Effector CD4-positive, alpha-beta T cell (primary cell): Measurements from ENCODE around the gene MPDU1.
"Not testable (repeated sequence)": the region's sequence is repeated elsewhere in the genome, so short reads cannot be mapped to it uniquely, and the experiment has no call there.

Source experiments
- DNase-seq: peaks from one replicate; pipeline ENCODE4 v3.0.0-alpha.2; 2020

The MPDU1 gene

GRCh38 chr17:7580604-7581575 lies 2.8 kb upstream of the MPDU1 start:
- DNase-seq: no peak

GRCh38 chr17:7582396-7583252 lies 1.0 kb upstream of the MPDU1 start:
- DNase-seq: no peak

- no peak for DNase-seq
Observed at GRCh38 chr17:7586673-7587419, 3.2 kb downstream of the MPDU1 start.

- DNase-seq: no peak
Observed at GRCh38 chr17:7587420-7588151, 3.9 kb downstream of the MPDU1 start.

GRCh38 chr17:7588553-7589203 lies 5.0 kb downstream of the MPDU1 start:
- DNase-seq: no peak

GRCh38 chr17:7589204-7589868 lies 5.7 kb downstream of the MPDU1 start:
- peak; percentile 48 for DNase-seq

GRCh38 chr17:7589891-7590691 lies 6.4 kb downstream of the MPDU1 start, which contains the start of gene SOX15:
Gene SOX15 (minus strand): TSS chr17:7590094. CDS start chr17:7589676, 418 bp downstream.
- DNase-seq: no peak

GRCh38 chr17:7590743-7591142 lies 7.1 kb downstream of the MPDU1 start:
- DNase-seq: no peak

GRCh38 chr17:7591596-7591995 lies 7.9 kb downstream of the MPDU1 start:
- DNase-seq: no peak

- DNase-seq: no peak
Observed at GRCh38 chr17:7592422-7593021, 8.9 kb downstream of the MPDU1 start.

- DNase-seq: no peak
Observed at GRCh38 chr17:7593296-7593695, 9.6 kb downstream of the MPDU1 start.

- not testable (repeated sequence) for DNase-seq
Observed at GRCh38 chr17:7597561-7597960, 13.9 kb downstream of the MPDU1 start.

GRCh38 chr17:7606280-7606679 lies 22.6 kb downstream of the MPDU1 start:
- DNase-seq: no peak

GRCh38 chr17:7610641-7611040 lies 27.0 kb downstream of the MPDU1 start:
- no peak for DNase-seq

GRCh38 chr17:7611635-7612293 lies 28.1 kb downstream of the MPDU1 start:
- DNase-seq: no peak

- no peak for DNase-seq
Observed at GRCh38 chr17:7612294-7612640, 28.6 kb downstream of the MPDU1 start.

GRCh38 chr17:7613769-7614424 lies 30.2 kb downstream of the MPDU1 start:
- DNase-seq: no peak

- DNase-seq: peak; percentile 96
Observed at GRCh38 chr17:7614425-7615264, 31.0 kb downstream of the MPDU1 start, which contains the start of gene FXR2. Gene FXR2 (minus strand): TSS chr17:7614897. CDS start chr17:7614532, 365 bp downstream.
